ENCODE results near the gene GLRA2.
A peak's percentile ranks its signal among the peaks of the same experiment; 100 is the strongest.
"Not testable (repeated sequence)": the region's sequence is repeated elsewhere in the genome, so short reads cannot be mapped to it uniquely, and the experiment has no call there.

GLRA2 gene

GRCh38 chrX:14594521-14594920, 65.2 kb downstream of the GLRA2 start:
- DNase-seq: no peak

GRCh38 chrX:14598330-14598729, 69.0 kb downstream of the GLRA2 start:
- no peak for DNase-seq

GRCh38 chrX:14607446-14607985, 78.2 kb downstream of the GLRA2 start:
- DNase-seq: no peak

GRCh38 chrX:14612450-14612849, 83.1 kb downstream of the GLRA2 start:
- DNase-seq: not testable (repeated sequence)

GRCh38 chrX:14616301-14616700, 87.0 kb downstream of the GLRA2 start:
- DNase-seq: no peak

- no peak for DNase-seq
Observed at GRCh38 chrX:14616836-14617235, 87.5 kb downstream of the GLRA2 start.

GRCh38 chrX:14618177-14618965, 89.0 kb downstream of the GLRA2 start:
- no peak for DNase-seq

- DNase-seq: no peak
Observed at GRCh38 chrX:14630733-14631132, 101.4 kb downstream of the GLRA2 start.

- no peak for DNase-seq
Observed at GRCh38 chrX:14641681-14642655, 112.6 kb downstream of the GLRA2 start.

GRCh38 chrX:14660970-14661369, 131.6 kb downstream of the GLRA2 start:
- DNase-seq: no peak

GRCh38 chrX:14670819-14671218, 141.5 kb downstream of the GLRA2 start:
- DNase-seq: no peak

- DNase-seq: no peak
Observed at GRCh38 chrX:14672611-14673172, 143.4 kb downstream of the GLRA2 start.

GRCh38 chrX:14673236-14673635, 143.9 kb downstream of the GLRA2 start:
- DNase-seq: no peak

- peak; percentile 6 for DNase-seq
Observed at GRCh38 chrX:14673764-14674163, 144.4 kb downstream of the GLRA2 start.

- no peak for DNase-seq
Observed at GRCh38 chrX:14675500-14675899, 146.2 kb downstream of the GLRA2 start.

- DNase-seq: no peak
Observed at GRCh38 chrX:14676431-14676830, 147.1 kb downstream of the GLRA2 start.

GRCh38 chrX:14688331-14688730, 159.0 kb downstream of the GLRA2 start:
- not testable (repeated sequence) for DNase-seq

GRCh38 chrX:14690553-14690952, 161.2 kb downstream of the GLRA2 start:
- DNase-seq: no peak

- DNase-seq: no peak
Observed at GRCh38 chrX:14694611-14695010, 165.3 kb downstream of the GLRA2 start.

GRCh38 chrX:14697451-14697850, 168.1 kb downstream of the GLRA2 start:
- DNase-seq: no peak

- DNase-seq: no peak
Observed at GRCh38 chrX:14698790-14699189, 169.5 kb downstream of the GLRA2 start.

- DNase-seq: no peak
Observed at GRCh38 chrX:14700982-14701381, 171.6 kb downstream of the GLRA2 start.

- DNase-seq: no peak
Observed at GRCh38 chrX:14702145-14702544, 172.8 kb downstream of the GLRA2 start.

Data from NCI-H1092 (cell line).